Neuron (in vitro differentiated cells): ENCODE measurements around the gene SYMPK.
"Not testable (repeated sequence)": the region's sequence is repeated elsewhere in the genome, so short reads cannot be mapped to it uniquely, and the experiment has no call there.

Experiments used
- H2AFZ ChIP-seq: one replicate; pipeline ENCODE4 v1.6.1; 2013; ENCODE audit warnings: low read depth, mild to moderate bottlenecking, inconsistent platforms, low read length, moderate library complexity
- H3K27me3 ChIP-seq: one replicate; pipeline ENCODE4 v1.6.1; 2013; ENCODE audit warnings: low read length; ENCODE audit not compliant: insufficient read depth
- H3K36me3 ChIP-seq: one replicate; pipeline ENCODE4 v1.6.1; 2013; ENCODE audit warnings: low read length; ENCODE audit not compliant: insufficient read depth
- H3K4me1 ChIP-seq: one replicate; pipeline ENCODE4 v1.6.1; 2013; ENCODE audit warnings: low read length; ENCODE audit not compliant: insufficient read depth
- H3K4me3 ChIP-seq: 2 replicates; pipeline ENCODE4 v1.5.1; 2013; ENCODE audit warnings: mild to moderate bottlenecking, low read length, moderate library complexity
- H3K9me3 ChIP-seq: one replicate; pipeline ENCODE4 v1.6.1; 2013; ENCODE audit warnings: low read length

Gene SYMPK

GRCh38 chr19:45897261-45897812 is 34.4 kb upstream of the SYMPK start:
- Histone ChIP-seq H2AFZ (no peak overlapping the region), H3K36me3 (peaks cover 30% of the 10 kb centered on the region), H3K9me3 (no peaks in the 10 kb centered on the region), H3K27me3 (no peaks in the 10 kb centered on the region), H3K4me3 (no peak overlapping the region), H3K4me1 (peaks cover 8% of the 10 kb centered on the region)

- H3K27me3 ChIP-seq, H2AFZ ChIP-seq, H3K4me3 ChIP-seq, H3K9me3 ChIP-seq, H3K4me1 ChIP-seq: not testable (repeated sequence)
- peaks cover 30% of the 10 kb centered on the region for H3K36me3 ChIP-seq
These were observed 33.1 kb upstream of the SYMPK start for GRCh38 chr19:45895983-45896599.

GRCh38 chr19:45895519-45895972 is 32.6 kb upstream of the SYMPK start:
- H2AFZ ChIP-seq: no peak overlapping the region
- H3K4me3 ChIP-seq: no peak overlapping the region
- no peaks in the 10 kb centered on the region for H3K27me3 ChIP-seq
- H3K9me3 ChIP-seq: no peaks in the 10 kb centered on the region
- H3K36me3 ChIP-seq: peaks cover 27% of the 10 kb centered on the region
- H3K4me1 ChIP-seq: no peaks in the 10 kb centered on the region

- H2AFZ ChIP-seq: no peak overlapping the region
- no peaks in the 10 kb centered on the region for H3K27me3 ChIP-seq
- no peaks in the 10 kb centered on the region for H3K9me3 ChIP-seq
- no peak overlapping the region for H3K4me3 ChIP-seq
- H3K36me3 ChIP-seq: peaks cover 12% of the 10 kb centered on the region
- H3K4me1 ChIP-seq: peaks cover 8% of the 10 kb centered on the region
These were observed 27.9 kb upstream of the SYMPK start for GRCh38 chr19:45890877-45891276.

- H3K9me3 ChIP-seq: no peaks in the 10 kb centered on the region
- H2AFZ ChIP-seq: no peak overlapping the region
- H3K4me1 ChIP-seq: peaks cover 15% of the 10 kb centered on the region
- no peaks in the 10 kb centered on the region for H3K27me3 ChIP-seq
- no peak overlapping the region for H3K4me3 ChIP-seq
- peaks cover 7% of the 10 kb centered on the region for H3K36me3 ChIP-seq
These were observed 26.4 kb upstream of the SYMPK start for GRCh38 chr19:45889210-45889885.

- Histone ChIP-seq H3K9me3 (no peaks in the 10 kb centered on the region), H3K4me3 (peak overlapping the region; percentile 74), H3K36me3 (peaks cover 18% of the 10 kb centered on the region), H3K4me1 (peaks cover 20% of the 10 kb centered on the region), H2AFZ (peak overlapping the region; percentile 68), H3K27me3 (no peaks in the 10 kb centered on the region)
These were observed 24.3 kb upstream of the SYMPK start for GRCh38 chr19:45887200-45887710.

GRCh38 chr19:45886427-45887199 is 23.7 kb upstream of the SYMPK start:
- H3K4me3 ChIP-seq: peak overlapping the region; percentile 74
- no peaks in the 10 kb centered on the region for H3K27me3 ChIP-seq
- peaks cover 20% of the 10 kb centered on the region for H3K4me1 ChIP-seq
- peaks cover 18% of the 10 kb centered on the region for H3K36me3 ChIP-seq
- peak overlapping the region; percentile 68 for H2AFZ ChIP-seq
- no peaks in the 10 kb centered on the region for H3K9me3 ChIP-seq

GRCh38 chr19:45885556-45886426 is 22.8 kb upstream of the SYMPK start, which contains the start of gene IRF2BP1:
Gene IRF2BP1, minus strand, starts transcription at chr19:45886141. Its CDS starts 367 bp downstream, at chr19:45885774.
- Histone ChIP-seq H3K4me1 (peaks cover 20% of the 10 kb centered on the region), H3K27me3 (no peaks in the 10 kb centered on the region), H2AFZ (peak within 1 kb of the TSS; percentile 68), H3K9me3 (no peaks in the 10 kb centered on the region), H3K4me3 (peak within 1 kb of the TSS; percentile 74), H3K36me3 (peaks cover 18% of the 10 kb centered on the region)

GRCh38 chr19:45884682-45885555 is 22.0 kb upstream of the SYMPK start:
- no peaks in the 10 kb centered on the region for H3K27me3 ChIP-seq
- H3K9me3 ChIP-seq: no peaks in the 10 kb centered on the region
- no peak overlapping the region for H2AFZ ChIP-seq
- peak overlapping the region; percentile 74 for H3K4me3 ChIP-seq
- peaks cover 16% of the 10 kb centered on the region for H3K36me3 ChIP-seq
- H3K4me1 ChIP-seq: peaks cover 20% of the 10 kb centered on the region

- Histone ChIP-seq H3K36me3 (peaks cover 16% of the 10 kb centered on the region), H3K27me3 (no peaks in the 10 kb centered on the region), H3K9me3 (no peaks in the 10 kb centered on the region), H3K4me3 (no peak overlapping the region), H2AFZ (no peak overlapping the region), H3K4me1 (peaks cover 20% of the 10 kb centered on the region)
These were observed 21.1 kb upstream of the SYMPK start for GRCh38 chr19:45883881-45884681.

GRCh38 chr19:45883586-45883880 is 20.6 kb upstream of the SYMPK start:
- Histone ChIP-seq H3K27me3 (no peaks in the 10 kb centered on the region), H3K9me3 (no peaks in the 10 kb centered on the region), H2AFZ (no peak overlapping the region), H3K4me3 (no peak overlapping the region), H3K4me1 (peaks cover 20% of the 10 kb centered on the region), H3K36me3 (peaks cover 16% of the 10 kb centered on the region)
